Mesodermal cell (in vitro differentiated cells): Measurements from ENCODE around the gene CCDC127.

ENCODE experiments used
- H3K27ac ChIP-seq: 2 replicates; pipeline ENCODE4 v1.7.0; 2013; ENCODE audit warnings: mild to moderate bottlenecking, low read depth, low read length, moderate library complexity; ENCODE audit not compliant: severe bottlenecking
- H3K36me3 ChIP-seq: 2 replicates; pipeline ENCODE4 v1.7.1; 2013; ENCODE audit warnings: mild to moderate bottlenecking, low read length, moderate library complexity; ENCODE audit not compliant: control insufficient read depth, insufficient read depth
- H3K4me1 ChIP-seq: one replicate; pipeline ENCODE4 v1.7.1; 2013; ENCODE audit warnings: mild to moderate bottlenecking, low read length; ENCODE audit not compliant: insufficient read depth, control insufficient read depth, poor library complexity, severe bottlenecking
- H3K4me3 ChIP-seq: 2 replicates; pipeline ENCODE4 v1.7.0; 2013; ENCODE audit warnings: low read length, control low read depth, mild to moderate bottlenecking; ENCODE audit not compliant: insufficient read depth, poor library complexity, severe bottlenecking; ENCODE audit errors: extremely low read depth
- H3K9me3 ChIP-seq: 2 replicates; pipeline ENCODE4 v1.7.1; 2013; ENCODE audit warnings: mild to moderate bottlenecking, low read length, moderate library complexity; ENCODE audit not compliant: control insufficient read depth
- WGBS, 2 experiments: methylation state at CpG; one replicate each; pipeline ENCODE4 v1.1.5; 2013; ENCODE audit warnings: missing lambda C conversion rate in 2 of 2; ENCODE audit not compliant: insufficient coverage in 2 of 2; 5-methylcytosine and 5-hydroxymethylcytosine counted together

The CCDC127 gene

DNA sequence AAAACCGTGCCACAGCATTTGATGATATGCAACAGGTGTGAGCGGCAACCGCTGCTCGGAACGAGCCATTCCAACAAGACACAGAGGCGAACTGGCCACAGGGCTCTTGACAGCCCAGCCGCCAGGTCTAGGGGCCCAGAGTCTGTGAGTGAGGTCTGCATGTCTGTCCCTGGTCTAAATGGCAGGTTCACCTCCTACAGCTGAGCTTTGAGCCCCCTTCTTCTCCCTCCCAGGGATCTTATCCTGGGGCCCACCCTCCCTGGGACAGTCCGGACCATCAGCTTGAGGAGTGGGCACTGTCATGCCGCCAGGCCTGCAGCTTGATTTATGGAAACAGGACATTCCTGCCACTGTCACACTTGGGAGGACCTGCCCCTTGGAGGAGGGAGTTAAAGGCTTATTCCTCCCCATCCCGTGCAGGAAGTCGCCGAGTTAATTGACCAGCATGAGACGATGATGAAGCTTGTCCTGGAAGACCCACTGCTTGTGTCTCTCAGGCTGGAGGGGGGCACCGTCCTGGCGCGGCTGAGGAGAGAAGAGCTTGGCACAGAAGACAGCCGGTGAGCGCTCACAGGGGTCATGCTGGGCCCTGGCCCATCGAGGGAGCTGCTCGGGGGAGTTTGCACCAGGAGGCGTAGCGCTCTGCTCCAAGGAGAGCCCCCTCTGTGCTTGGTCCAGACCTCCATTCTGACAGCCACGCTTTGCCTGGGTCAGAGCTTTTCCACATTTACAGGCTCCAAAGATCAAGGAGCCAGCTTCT is 62.1 kb downstream of the CCDC127 start:
- Histone ChIP-seq H3K4me1 (no peaks in the 10 kb centered on the region), H3K9me3 (no peaks in the 10 kb centered on the region), H3K4me3 (no peak overlapping the region), H3K36me3 (peaks cover 17% of the 10 kb centered on the region), H3K27ac (no peak overlapping the region)
- 86 to 88% methylated on average over 20 to 21 of the region's 23 CpGs for WGBS, 2 experiments

DNA sequence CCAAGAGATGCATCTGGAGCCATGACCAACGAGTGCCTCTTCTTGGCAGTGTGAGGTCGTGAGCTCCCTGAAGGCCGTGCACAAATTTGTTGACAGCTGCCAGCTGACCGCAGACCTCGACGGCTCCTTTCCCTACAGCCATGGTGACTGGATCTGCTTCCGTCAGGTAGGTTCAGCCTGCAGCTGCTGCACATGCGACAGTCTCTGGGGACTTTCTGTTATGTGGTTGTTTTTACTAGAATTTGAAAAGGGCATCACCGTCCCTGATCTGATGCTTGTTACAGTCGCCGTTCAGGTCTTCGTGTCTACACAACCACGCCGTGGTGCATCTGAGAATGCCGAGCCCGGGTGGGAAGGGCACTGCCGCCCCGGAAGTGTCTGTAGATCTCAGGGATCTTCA is 63.1 kb downstream of the CCDC127 start:
- H3K4me3 ChIP-seq: no peak overlapping the region
- H3K27ac ChIP-seq: no peak overlapping the region
- 93 to 94% methylated on average over 16 of the region's 18 CpGs for WGBS, 2 experiments
- H3K9me3 ChIP-seq: no peaks in the 10 kb centered on the region
- peaks cover 17% of the 10 kb centered on the region for H3K36me3 ChIP-seq
- H3K4me1 ChIP-seq: no peaks in the 10 kb centered on the region

- Histone ChIP-seq H3K4me3 (no peak overlapping the region), H3K36me3 (peaks cover 17% of the 10 kb centered on the region), H3K4me1 (no peaks in the 10 kb centered on the region), H3K27ac (no peak overlapping the region), H3K9me3 (no peaks in the 10 kb centered on the region)
- 72 to 75% methylated on average over 9 to 10 of the region's 10 CpGs for WGBS, 2 experiments
Measured at GRCh38 chr5:154236-154635, 63.7 kb downstream of the CCDC127 start.

DNA sequence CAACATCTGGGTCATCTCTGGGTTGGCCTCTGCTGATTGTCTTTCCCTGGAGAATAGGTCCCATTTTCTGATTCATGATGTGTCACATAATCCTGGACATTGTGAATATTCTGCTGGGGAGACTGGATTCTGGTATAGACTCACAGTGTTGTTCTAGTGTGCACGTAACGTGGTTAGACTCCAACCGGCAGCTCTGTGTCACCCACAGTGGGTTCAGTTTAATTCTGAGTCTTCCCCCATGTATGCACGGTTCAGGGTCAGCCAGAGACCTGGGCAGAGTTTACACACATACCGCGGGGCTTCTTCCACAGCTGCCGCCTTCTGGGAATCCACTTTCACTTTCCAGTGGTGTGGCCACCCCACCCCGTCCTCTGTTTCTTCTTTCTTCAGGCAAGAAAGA is 64.7 kb downstream of the CCDC127 start:
- peaks cover 4% of the 10 kb centered on the region for H3K9me3 ChIP-seq
- H3K27ac ChIP-seq: no peak overlapping the region
- H3K4me3 ChIP-seq: no peak overlapping the region
- WGBS, 2 experiments: 80 to 100% methylated on average over 6 to 7 of the region's 8 CpGs
- H3K4me1 ChIP-seq: no peaks in the 10 kb centered on the region
- peaks cover 17% of the 10 kb centered on the region for H3K36me3 ChIP-seq

- no peak overlapping the region for H3K4me3 ChIP-seq
- H3K36me3 ChIP-seq: peaks cover 22% of the 10 kb centered on the region
- H3K27ac ChIP-seq: no peak overlapping the region
- WGBS, 2 experiments: 73 to 100% methylated on average over 2 to 5 of the region's 6 CpGs
- no peaks in the 10 kb centered on the region for H3K4me1 ChIP-seq
- peaks cover 15% of the 10 kb centered on the region for H3K9me3 ChIP-seq
Measured at GRCh38 chr5:152077-152476, 65.9 kb downstream of the CCDC127 start.

GRCh38 chr5:150746-151145 is 67.2 kb downstream of the CCDC127 start:
- Histone ChIP-seq H3K36me3 (peaks cover 26% of the 10 kb centered on the region), H3K4me1 (no peaks in the 10 kb centered on the region), H3K9me3 (peaks cover 21% of the 10 kb centered on the region), H3K4me3 (no peak overlapping the region), H3K27ac (no peak overlapping the region)
- 91 to 100% methylated on average over 4 of the region's 4 CpGs for WGBS, 2 experiments

DNA sequence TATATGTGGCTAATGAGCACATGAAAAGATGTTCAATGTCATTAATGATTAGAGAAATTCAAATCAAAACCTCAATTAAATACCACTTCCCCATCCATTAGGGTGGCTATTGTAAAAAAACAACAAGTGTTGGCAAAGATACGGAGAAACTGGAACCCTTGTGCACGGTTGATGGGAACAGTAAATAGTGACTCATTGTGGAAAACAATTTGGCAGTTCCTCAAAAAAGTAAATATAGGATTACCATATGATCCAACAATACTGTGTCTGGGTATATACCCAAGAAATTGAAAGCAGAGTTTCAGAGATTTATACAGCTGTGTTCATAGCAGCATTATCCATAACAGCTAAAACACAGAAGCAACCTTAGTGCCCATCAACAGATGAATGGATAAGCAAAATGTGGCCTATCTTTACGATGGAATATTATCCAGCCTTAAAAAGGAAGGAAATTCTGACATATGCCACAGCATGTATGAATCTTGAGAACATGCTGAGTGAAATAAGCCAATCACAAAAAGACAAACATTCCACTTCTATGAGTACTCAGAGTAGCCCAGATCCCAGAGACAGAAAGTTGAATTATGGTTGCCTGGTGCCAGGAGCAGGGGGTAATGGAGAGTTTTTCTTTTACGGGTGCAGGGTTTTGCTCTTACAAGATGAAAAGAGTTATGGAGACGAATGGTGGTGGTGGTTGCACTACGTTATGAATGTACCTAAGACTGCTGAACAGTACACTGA is 68.0 kb downstream of the CCDC127 start:
- Histone ChIP-seq H3K36me3 (peaks cover 25% of the 10 kb centered on the region), H3K27ac (no peak overlapping the region), H3K4me1 (no peaks in the 10 kb centered on the region), H3K4me3 (no peak overlapping the region), H3K9me3 (peaks cover 21% of the 10 kb centered on the region)
- 85 to 96% methylated on average over 4 of the region's 6 CpGs for WGBS, 2 experiments

DNA sequence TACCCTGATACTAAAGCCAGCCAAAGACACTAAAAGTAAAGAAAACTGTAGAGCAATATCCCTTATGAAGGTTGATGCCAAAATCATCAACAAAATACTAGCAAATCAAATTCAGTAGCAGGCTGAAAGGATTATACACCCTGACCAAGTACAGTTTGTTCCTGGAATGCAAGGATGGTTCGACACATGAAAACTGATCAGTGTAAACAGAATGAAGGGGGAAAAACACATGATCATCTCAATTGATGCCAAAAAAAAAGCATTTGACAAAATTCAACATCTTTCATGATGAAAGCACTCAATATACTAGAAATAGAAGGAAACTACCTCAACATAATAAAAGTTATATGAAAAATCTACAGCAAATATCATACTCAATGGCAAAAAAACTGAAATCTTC is 70.2 kb downstream of the CCDC127 start:
- Histone ChIP-seq H3K4me1 (no peaks in the 10 kb centered on the region), H3K36me3 (peaks cover 29% of the 10 kb centered on the region), H3K27ac (no peak overlapping the region), H3K9me3 (peaks cover 21% of the 10 kb centered on the region), H3K4me3 (no peak overlapping the region)
- 57% methylated on average over 1 of the region's 1 CpG; no CpG with 5 or more reads in 1 of the 2 experiments for WGBS, 2 experiments
